CD8-positive, alpha-beta memory T cell (primary cell): Measurements from ENCODE around the gene PDE9A. TPM values are rescaled to one million over a fixed set of nuclear protein-coding genes. Genes with fewer than 3 reads are reported as not detected.

Experiments
- CTCF ChIA-PET: fragments of 350-600 bp; sonication (Branson Sonifier 250); formaldehyde crosslinking; loops from one replicate; lab custom pipeline; 2021; ENCODE audit warnings: antibody characterized with exemption; lab: Charles Lee
- POLR2A ChIA-PET: fragments of 350-600 bp; sonication (Branson Sonifier 250); formaldehyde crosslinking; loops from one replicate; lab custom pipeline; 2021; ENCODE audit warnings: antibody characterized with exemption; lab: Charles Lee
- DNase-seq, 5 donors: peaks; one replicate each; pipeline versions ENCODE4 v3.0.0 to v3.0.0-alpha.2; 2020 to 2022; ENCODE audit warnings: mixed read lengths in 1 of 5
- H3K27ac ChIP-seq: one replicate; pipeline ENCODE4 v1.7.0; 2013; ENCODE audit warnings: low read depth, mild to moderate bottlenecking, low read length, moderate library complexity
- H3K27me3 ChIP-seq: 2 replicates; pipeline ENCODE4 v1.7.0; 2013; ENCODE audit warnings: low read length, mild to moderate bottlenecking; ENCODE audit not compliant: insufficient read depth, poor library complexity, severe bottlenecking
- H3K36me3 ChIP-seq: 2 replicates; pipeline ENCODE4 v1.7.0; 2013; ENCODE audit warnings: mild to moderate bottlenecking, low read length, moderate library complexity; ENCODE audit not compliant: insufficient read depth
- H3K4me1 ChIP-seq: 2 replicates; pipeline ENCODE4 v1.7.0; 2013; ENCODE audit warnings: mild to moderate bottlenecking, low read length, moderate library complexity; ENCODE audit not compliant: insufficient read depth
- H3K4me3 ChIP-seq: 2 replicates; pipeline ENCODE4 v1.7.0; 2013; ENCODE audit warnings: mild to moderate bottlenecking, low read length
- H3K9me3 ChIP-seq: 2 replicates; pipeline ENCODE4 v1.7.0; 2013; ENCODE audit warnings: mild to moderate bottlenecking, low read length
- H3K27ac Mint-ChIP-seq, 8 donors: one replicate each; pipeline ENCODE4 v1.8.0; 2020 to 2021; ENCODE audit warnings: mixed read lengths in 8 of 8, mild to moderate bottlenecking in 6 of 8, inconsistent platforms in 3 of 8, moderate library complexity in 3 of 8
- H3K27me3 Mint-ChIP-seq, 2 donors: one replicate each; pipeline ENCODE4 v1.8.0; 2020 to 2021; ENCODE audit warnings: mixed read lengths in 2 of 2, mild to moderate bottlenecking in 1 of 2, moderate library complexity in 1 of 2
- H3K36me3 Mint-ChIP-seq, 3 donors: one replicate each; pipeline ENCODE4 v1.8.0; 2020 to 2021; ENCODE audit warnings: mixed read lengths in 3 of 3, inconsistent platforms in 1 of 3, mild to moderate bottlenecking in 1 of 3
- H3K4me1 Mint-ChIP-seq, 3 donors: one replicate each; pipeline ENCODE4 v1.8.0; 2020 to 2021; ENCODE audit warnings: mixed read lengths in 3 of 3, inconsistent platforms in 1 of 3, mild to moderate bottlenecking in 1 of 3
- H3K4me3 Mint-ChIP-seq, 7 donors: one replicate each; pipeline ENCODE4 v1.8.0; 2020 to 2021; ENCODE audit warnings: mixed read lengths in 7 of 7, mild to moderate bottlenecking in 6 of 7, moderate library complexity in 4 of 7, inconsistent platforms in 2 of 7
- H3K9me3 Mint-ChIP-seq, 5 donors: one replicate each; pipeline ENCODE4 v1.8.0; 2020 to 2022; ENCODE audit warnings: mixed read lengths in 5 of 5, mild to moderate bottlenecking in 3 of 5, moderate library complexity in 2 of 5, inconsistent platforms in 1 of 5
- polyA plus RNA-seq: library from polyadenylated mRNA; unstranded; fragments of 300-500 nt; fragmentation: Illumina TruSeq; gene quantifications from one replicate; pipeline ENCODE4 v1.2.3, GENCODE V29; 2021
- total RNA-seq, 2 experiments: library from RNA; stranded (reverse); gene quantifications; one replicate each; pipeline ENCODE4 v1.2.3, GENCODE V29; 2021

Gene PDE9A
- total and polyA plus RNA-seq, 3 experiments from 2014 or later, result 1.5 to 2.6 (median 1.7) TPM

- CTCF ChIA-PET, result no interaction called here
- POLR2A ChIA-PET, result no interaction called here
Observed at GRCh38 chr21:42665026-42665425, 11.6 kb downstream of the PDE9A start.

GRCh38 chr21:42665484-42665883, 12.1 kb downstream of the PDE9A start:
- Histone ChIP-seq H3K4me3 (no peak overlapping the region), H3K4me1 (peaks cover 3% of the 10 kb centered on the region), H3K27me3 (no peaks in the 10 kb centered on the region), H3K9me3 (no peaks in the 10 kb centered on the region), H3K27ac (no peak overlapping the region), H3K36me3 (no peaks in the 10 kb centered on the region)
- no peaks in the 10 kb centered on the region for H3K9me3 Mint-ChIP-seq
- ChIA-PET POLR2A (no interaction called here), CTCF (no interaction called here)
- no peak overlapping the region for H3K4me3 Mint-ChIP-seq
- H3K36me3 Mint-ChIP-seq, result no peaks in the 10 kb centered on the region
- no peaks in the 10 kb centered on the region for H3K4me1 Mint-ChIP-seq
- no peak for DNase-seq
- H3K27me3 Mint-ChIP-seq, result peaks cover 0 to 2% of the 10 kb centered on the region in 2 donors
- H3K27ac Mint-ChIP-seq, result no peak overlapping the region

More at GRCh38 chr21:42665026-42665425, 11.6 kb downstream of the PDE9A start:
- no peaks in the 10 kb centered on the region for H3K36me3 ChIP-seq
- no peak overlapping the region for H3K4me3 ChIP-seq
- no peaks in the 10 kb centered on the region for H3K4me1 ChIP-seq
- no peaks in the 10 kb centered on the region for H3K9me3 ChIP-seq
- Mint-ChIP-seq H3K4me3 (no peak overlapping the region), H3K36me3 (no peaks in the 10 kb centered on the region), H3K27ac (peak overlapping the region in 1 of 8 donors; percentile 39), H3K4me1 (no peaks in the 10 kb centered on the region), H3K27me3 (peaks cover 0 to 2% of the 10 kb centered on the region in 2 donors), H3K9me3 (no peaks in the 10 kb centered on the region)
- no peak overlapping the region for H3K27ac ChIP-seq
- no peak for DNase-seq
- no peaks in the 10 kb centered on the region for H3K27me3 ChIP-seq

DNA sequence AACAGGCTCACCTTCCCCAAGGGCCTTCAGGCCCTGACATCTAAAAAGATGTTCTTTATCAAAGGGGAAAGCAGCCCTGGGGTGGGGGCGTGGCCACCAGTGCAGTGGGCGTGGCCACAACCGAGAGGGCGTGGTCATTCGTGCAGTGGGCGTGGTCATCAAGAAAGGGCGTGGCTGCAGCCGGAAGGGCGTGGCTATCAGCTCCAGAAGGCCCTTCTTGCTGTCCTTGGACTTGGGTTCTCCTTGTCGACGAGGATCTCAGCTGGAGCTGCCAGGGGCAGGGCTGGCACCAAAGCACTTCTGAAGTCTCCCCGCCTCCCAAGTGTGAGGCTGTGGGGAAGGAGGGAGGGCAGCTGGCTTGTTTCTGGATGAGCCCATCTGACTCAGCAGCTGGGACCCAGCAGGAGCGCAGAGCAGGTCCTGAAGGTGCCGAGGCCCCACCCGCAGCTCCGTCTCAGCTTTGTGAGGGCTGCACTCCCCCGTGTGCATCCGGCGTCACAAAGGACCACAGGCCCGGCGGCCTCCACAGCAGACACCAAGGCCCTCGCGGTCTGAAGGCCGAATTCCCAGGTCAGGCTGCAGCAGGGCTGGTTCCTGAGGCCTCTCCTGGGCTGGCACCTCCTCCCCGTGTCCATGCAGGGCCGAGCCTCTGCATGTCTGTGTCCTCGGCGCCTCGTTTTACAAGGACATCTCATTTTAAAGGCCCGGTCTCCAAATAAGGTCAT, 12.8 kb downstream of the PDE9A start:
- Histone ChIP-seq H3K36me3 (no peaks in the 10 kb centered on the region), H3K4me1 (peaks cover 9% of the 10 kb centered on the region), H3K27me3 (no peaks in the 10 kb centered on the region), H3K9me3 (no peaks in the 10 kb centered on the region), H3K4me3 (no peak overlapping the region), H3K27ac (no peak overlapping the region)
- peak in 1 of 5 donors; percentile 9 for DNase-seq
- H3K9me3 Mint-ChIP-seq, result no peaks in the 10 kb centered on the region
- CTCF ChIA-PET, result no interaction called here
- no peak overlapping the region for H3K27ac Mint-ChIP-seq
- no peak overlapping the region for H3K4me3 Mint-ChIP-seq
- POLR2A ChIA-PET, result no interaction called here
- no peaks in the 10 kb centered on the region for H3K36me3 Mint-ChIP-seq
- no peaks in the 10 kb centered on the region for H3K4me1 Mint-ChIP-seq
- H3K27me3 Mint-ChIP-seq, result peaks cover 0 to 2% of the 10 kb centered on the region in 2 donors

- no peak overlapping the region for H3K4me3 ChIP-seq
- no peaks in the 10 kb centered on the region for H3K36me3 ChIP-seq
- POLR2A ChIA-PET, result no interaction called here
- Mint-ChIP-seq H3K9me3 (no peaks in the 10 kb centered on the region), H3K27ac (no peak overlapping the region), H3K4me1 (no peaks in the 10 kb centered on the region), H3K4me3 (no peak overlapping the region), H3K27me3 (peaks cover 0 to 2% of the 10 kb centered on the region in 2 donors), H3K36me3 (no peaks in the 10 kb centered on the region)
- H3K9me3 ChIP-seq, result no peaks in the 10 kb centered on the region
- CTCF ChIA-PET, result no interaction called here
- no peaks in the 10 kb centered on the region for H3K27me3 ChIP-seq
- no peak overlapping the region for H3K27ac ChIP-seq
- no peak for DNase-seq
- H3K4me1 ChIP-seq, result peaks cover 9% of the 10 kb centered on the region
Observed at GRCh38 chr21:42666925-42667324, 13.5 kb downstream of the PDE9A start.

DNA sequence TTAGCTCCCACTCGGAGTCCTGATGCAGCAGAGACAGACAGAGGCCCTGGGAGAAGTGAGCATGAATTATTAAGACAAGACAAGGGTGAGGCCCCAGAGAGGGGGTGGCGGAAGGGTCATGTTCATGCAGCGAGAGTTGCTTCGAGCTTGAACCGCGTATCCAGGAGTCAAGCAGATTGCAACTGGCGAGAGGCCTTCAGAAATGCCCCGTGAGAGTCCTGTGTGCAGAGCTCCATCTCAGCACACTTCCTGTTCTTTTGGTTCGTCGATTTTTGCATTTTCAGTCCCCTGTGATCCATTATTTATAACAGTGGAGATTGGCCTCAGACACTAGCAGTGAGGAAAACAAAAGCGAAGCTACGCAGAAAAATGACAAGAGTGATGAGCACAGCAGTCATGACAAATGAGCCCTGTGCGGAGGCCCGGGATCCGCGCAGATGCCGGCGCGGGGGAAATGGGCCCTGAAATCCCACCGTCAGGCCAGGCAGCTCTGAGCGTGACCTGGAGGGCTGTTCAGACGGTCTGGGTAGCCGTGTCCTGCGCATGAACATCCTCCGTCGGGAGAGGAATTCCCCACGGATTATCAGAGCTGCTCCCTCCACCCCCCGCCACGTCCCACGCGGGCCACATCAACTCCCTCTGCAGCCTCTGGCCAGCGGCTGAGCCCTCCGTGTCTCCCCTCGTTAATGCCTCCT, 15.0 kb downstream of the PDE9A start:
- Mint-ChIP-seq H3K4me3 (no peak overlapping the region), H3K9me3 (no peaks in the 10 kb centered on the region), H3K27me3 (peaks cover 0 to 2% of the 10 kb centered on the region in 2 donors), H3K4me1 (no peaks in the 10 kb centered on the region), H3K27ac (no peak overlapping the region), H3K36me3 (no peaks in the 10 kb centered on the region)
- CTCF ChIA-PET, result no interaction called here
- Histone ChIP-seq H3K36me3 (no peaks in the 10 kb centered on the region), H3K27ac (no peak overlapping the region), H3K4me3 (no peak overlapping the region), H3K9me3 (no peaks in the 10 kb centered on the region), H3K27me3 (no peaks in the 10 kb centered on the region), H3K4me1 (peaks cover 9% of the 10 kb centered on the region)
- POLR2A ChIA-PET, result no interaction called here
- DNase-seq, result no peak

- ChIA-PET CTCF (no interaction called here), POLR2A (no interaction called here)
- H3K9me3 ChIP-seq, result no peaks in the 10 kb centered on the region
- Mint-ChIP-seq H3K4me3 (no peak overlapping the region), H3K27me3 (peaks cover 0 to 2% of the 10 kb centered on the region in 2 donors), H3K36me3 (no peaks in the 10 kb centered on the region), H3K4me1 (no peaks in the 10 kb centered on the region), H3K27ac (no peak overlapping the region), H3K9me3 (no peaks in the 10 kb centered on the region)
- H3K27ac ChIP-seq, result no peak overlapping the region
- no peaks in the 10 kb centered on the region for H3K27me3 ChIP-seq
- no peaks in the 10 kb centered on the region for H3K36me3 ChIP-seq
- DNase-seq, result no peak
- H3K4me3 ChIP-seq, result no peak overlapping the region
- H3K4me1 ChIP-seq, result peaks cover 9% of the 10 kb centered on the region
Observed at GRCh38 chr21:42669041-42669440, 15.6 kb downstream of the PDE9A start.

DNA sequence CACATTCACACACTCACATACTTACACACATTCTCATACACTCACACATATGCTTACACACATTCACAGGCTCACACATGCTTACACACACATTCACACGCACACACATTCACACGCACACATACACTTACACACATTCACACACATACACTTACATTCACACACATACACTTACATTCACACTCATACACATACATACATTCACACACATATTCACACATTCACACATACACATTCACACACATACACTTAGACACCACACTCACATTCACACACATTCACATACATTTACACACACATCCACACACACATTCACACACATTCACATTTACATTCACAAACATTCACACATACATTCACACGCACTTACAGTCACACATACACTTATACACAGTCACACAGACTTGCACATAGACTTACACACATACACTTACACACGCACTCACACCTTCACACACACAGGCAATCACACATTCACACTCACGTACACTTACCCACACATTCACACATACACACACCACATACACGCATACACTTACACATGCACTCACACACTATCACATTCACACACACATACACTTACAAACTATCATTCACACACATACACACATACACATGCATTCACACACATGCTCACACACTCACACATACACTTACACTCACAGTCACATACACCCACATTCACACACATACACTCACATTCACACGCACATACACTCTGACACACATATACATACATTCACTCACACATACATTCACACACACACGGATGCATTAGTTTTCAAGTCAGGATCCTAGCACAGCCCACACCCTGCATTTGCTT, 16.8 kb downstream of the PDE9A start:
- Mint-ChIP-seq H3K27me3 (no peaks in the 10 kb centered on the region), H3K9me3 (no peaks in the 10 kb centered on the region), H3K4me3 (no peak overlapping the region), H3K27ac (no peak overlapping the region), H3K36me3 (no peaks in the 10 kb centered on the region), H3K4me1 (no peaks in the 10 kb centered on the region)
- no peaks in the 10 kb centered on the region for H3K36me3 ChIP-seq
- H3K27ac ChIP-seq, result no peak overlapping the region
- H3K4me1 ChIP-seq, result peaks cover 9% of the 10 kb centered on the region
- no peak overlapping the region for H3K4me3 ChIP-seq
- ChIA-PET CTCF (no interaction called here), POLR2A (no interaction called here)
- DNase-seq, result no peak
- no peaks in the 10 kb centered on the region for H3K9me3 ChIP-seq
- no peaks in the 10 kb centered on the region for H3K27me3 ChIP-seq

- Mint-ChIP-seq H3K4me3 (no peak overlapping the region), H3K27me3 (no peaks in the 10 kb centered on the region), H3K36me3 (no peaks in the 10 kb centered on the region), H3K4me1 (no peaks in the 10 kb centered on the region), H3K27ac (no peak overlapping the region), H3K9me3 (no peaks in the 10 kb centered on the region)
- Histone ChIP-seq H3K27me3 (no peaks in the 10 kb centered on the region), H3K27ac (no peak overlapping the region), H3K36me3 (no peaks in the 10 kb centered on the region), H3K9me3 (no peaks in the 10 kb centered on the region), H3K4me3 (no peak overlapping the region), H3K4me1 (peaks cover 9% of the 10 kb centered on the region)
- ChIA-PET CTCF (no interaction called here), POLR2A (no interaction called here)
- DNase-seq, result no peak
Observed at GRCh38 chr21:42670884-42671283, 17.5 kb downstream of the PDE9A start.
